PC-3 (cell line): ENCODE data around the gene SOD1. TPM values are rescaled to one million over a fixed set of nuclear protein-coding genes. Genes with fewer than 3 reads are reported as not detected.
"Not testable (repeated sequence)": the region's sequence is repeated elsewhere in the genome, so short reads cannot be mapped to it uniquely, and the experiment has no call there.

ENCODE experiments used
- ATAC-seq: fragments of 200-7000 bp; cut with Tn5 transposase; 2 replicates; pipeline ENCODE4 v1.9.1; 2020; ENCODE audit warnings: mild to moderate bottlenecking, moderate library complexity
- BruUV-seq: library from RNA; stranded (reverse); fragments of 400-500 nt; replicated peaks from 2 replicates; lab custom pipeline; 2021; lab: Mats Ljungman, UMichigan
- CTCF ChIA-PET: fragments of 300-600 bp; sonication (Branson Sonifier 250); formaldehyde crosslinking; loops from one replicate; lab custom pipeline; 2022; ENCODE audit warnings: antibody characterized with exemption; lab: Charles Lee
- POLR2A ChIA-PET: fragments of 300-600 bp; sonication (Branson Sonifier 250); formaldehyde crosslinking; loops from one replicate; lab custom pipeline; 2022; ENCODE audit warnings: antibody characterized with exemption; ENCODE audit not compliant: unreplicated experiment; lab: Charles Lee
- DNase-seq: peaks from one replicate; pipeline ENCODE4 v3.0.0-alpha.2; 2015
- H2AFZ ChIP-seq: fragments of 300-600 bp; sonication (generic); 2 replicates; pipeline ENCODE4 v1.6.0; 2016; ENCODE audit warnings: antibody characterized with exemption, low read length
- H3F3A ChIP-seq: fragments of 300-600 bp; sonication (generic); one replicate; pipeline ENCODE4 v1.6.0; 2017; ENCODE audit warnings: antibody characterized with exemption, low read length, control low read depth, mild to moderate bottlenecking; ENCODE audit not compliant: unreplicated experiment
- H3K27ac ChIP-seq: fragments of 300-600 bp; sonication (generic); 2 replicates; pipeline ENCODE4 v1.5.1; 2016; ENCODE audit warnings: mild to moderate bottlenecking, low read length
- H3K27me3 ChIP-seq: fragments of 300-600 bp; sonication (generic); 2 replicates; pipeline ENCODE4 v1.6.1; 2016; ENCODE audit warnings: low read length, mixed read lengths
- H3K36me3 ChIP-seq: fragments of 300-600 bp; sonication (generic); 2 replicates; pipeline ENCODE4 v1.6.1; 2016; ENCODE audit warnings: low read depth, mixed run types, low read length, mixed read lengths
- H3K4me1 ChIP-seq: fragments of 300-600 bp; sonication (generic); 2 replicates; pipeline ENCODE4 v1.5.1; 2016; ENCODE audit warnings: low read length; ENCODE audit not compliant: insufficient read depth
- H3K4me2 ChIP-seq: fragments of 300-600 bp; sonication (generic); 2 replicates; pipeline ENCODE4 v1.6.0; 2016; ENCODE audit warnings: low read length
- H3K4me3 ChIP-seq: fragments of 300-600 bp; sonication (generic); 2 replicates; pipeline ENCODE4 v1.5.1; 2016; ENCODE audit warnings: mild to moderate bottlenecking, low read length, mixed read lengths
- H3K79me2 ChIP-seq: fragments of 300-600 bp; sonication (generic); 2 replicates; pipeline ENCODE4 v1.6.1; 2017; ENCODE audit warnings: low read length, mixed read lengths
- H3K9ac ChIP-seq: fragments of 300-600 bp; sonication (generic); 2 replicates; pipeline ENCODE4 v1.6.0; 2016; ENCODE audit warnings: mild to moderate bottlenecking, low read length
- H3K9me2 ChIP-seq: fragments of 300-600 bp; sonication (generic); replicated peaks from 2 replicates; pipeline ENCODE4 v1.6.1; 2016; ENCODE audit warnings: mixed run types, low read length, mixed read lengths
- H3K9me3 ChIP-seq: fragments of 300-600 bp; sonication (generic); 2 replicates; pipeline ENCODE4 v1.6.1; 2016; ENCODE audit warnings: low read length, mixed read lengths
- H4K20me1 ChIP-seq: fragments of 300-600 bp; sonication (generic); 2 replicates; pipeline ENCODE4 v1.6.1; 2016; ENCODE audit warnings: low read length, mixed read lengths
- CTCF ChIP-seq: fragments of 300-600 bp; sonication (generic); conservative IDR thresholded peaks from 2 replicates; pipeline ENCODE4 v1.5.1; 2017; ENCODE audit warnings: antibody characterized with exemption, low read depth, mild to moderate bottlenecking, low read length
- EZH2 ChIP-seq: fragments of 300-600 bp; sonication (generic); IDR thresholded peaks from one replicate; pipeline ENCODE4 v1.6.1; 2017; ENCODE audit warnings: antibody characterized with exemption, mild to moderate bottlenecking, low read length; ENCODE audit not compliant: unreplicated experiment
- EZH2phosphoT487 ChIP-seq: fragments of 300-600 bp; sonication (generic); IDR thresholded peaks from 2 replicates; pipeline ENCODE4 v1.6.1; 2018; ENCODE audit warnings: mild to moderate bottlenecking, antibody characterized with exemption, low read length, borderline replicate concordance
- intact Hi-C: fragments of 100-400 bp; cut with micrococcal nuclease; formaldehyde crosslinking; loops from 2 replicates; pipeline ENCODE4 v1.9.0; 2023
- total RNA-seq: library from RNA; depleted of rRNA; stranded (reverse); fragments of >200 nt; gene quantifications from 2 replicates; pipeline ENCODE4 v1.2.3, GENCODE V29; 2014

Gene SOD1
- total RNA-seq, 1 experiment from 2014 or later = 409 TPM

GRCh38 chr21:31624181-31624580 is 35.3 kb upstream of the SOD1 start:
- Histone ChIP-seq H3K4me2 (no peak overlapping the region), H3K36me3 (no peaks in the 10 kb centered on the region), H3K4me3 (no peak overlapping the region), H3K27me3 (no peaks in the 10 kb centered on the region), H3K9me3 (no peaks in the 10 kb centered on the region), H3K27ac (no peak overlapping the region), H3K79me2 (no peaks in the 10 kb centered on the region), H4K20me1 (no peaks in the 10 kb centered on the region), H3K9me2 (no peaks in the 10 kb centered on the region), H3K9ac (no peak overlapping the region), H2AFZ (no peak overlapping the region), H3K4me1 (peaks cover 1% of the 10 kb centered on the region; the same call in 1 of the 2 replicates), H3F3A (no peaks in the 10 kb centered on the region)
- no TSS peak for BruUV-seq
- ATAC-seq = no peak
- intact Hi-C loops = no loop called here
- DNase-seq = no peak
- ChIA-PET POLR2A (no interaction called here), CTCF (no interaction called here)
- TF ChIP-seq CTCF (no peak), EZH2phosphoT487 (no peak), EZH2 (no peak)

DNA sequence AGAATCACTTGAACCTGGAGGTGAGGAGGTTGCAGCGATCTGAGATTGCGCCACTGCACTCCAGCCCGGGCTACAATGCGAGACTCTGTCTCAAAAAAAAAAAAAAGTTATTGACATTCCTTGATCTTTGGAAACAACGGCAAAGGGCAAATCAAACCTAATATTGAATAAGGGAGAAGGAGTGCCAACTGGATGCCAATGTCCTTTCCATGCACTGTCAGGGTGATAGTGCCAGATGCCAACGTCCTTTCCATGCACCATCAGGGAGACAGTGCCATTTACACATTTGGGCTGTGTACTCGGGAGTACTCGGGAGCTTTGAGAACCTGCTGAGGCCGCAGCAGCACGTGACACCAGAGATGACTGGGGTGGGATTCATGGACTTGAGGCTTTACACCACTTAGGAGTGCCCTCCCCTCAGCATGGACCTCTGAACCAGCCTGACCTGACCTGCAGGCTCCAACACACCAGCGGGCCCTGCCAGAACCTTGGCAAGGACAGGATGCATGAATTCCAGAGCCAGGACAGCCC is 34.5 kb upstream of the SOD1 start:
- no peak overlapping the region for H2AFZ ChIP-seq
- intact Hi-C loops = no loop called here
- BruUV-seq = no TSS peak
- no peaks in the 10 kb centered on the region for H3K9me3 ChIP-seq
- no peak overlapping the region for H3K4me2 ChIP-seq
- H3K4me1 ChIP-seq = peaks cover 9% of the 10 kb centered on the region
- no peak overlapping the region for H3K27ac ChIP-seq
- no peaks in the 10 kb centered on the region for H4K20me1 ChIP-seq
- POLR2A ChIA-PET = no interaction called here
- no peaks in the 10 kb centered on the region for H3K36me3 ChIP-seq
- ATAC-seq = no peak
- no peak overlapping the region for H3K9ac ChIP-seq
- no peak for DNase-seq
- H3K27me3 ChIP-seq = no peaks in the 10 kb centered on the region
- no peaks in the 10 kb centered on the region for H3K9me2 ChIP-seq
- no peaks in the 10 kb centered on the region for H3K79me2 ChIP-seq
- no peak overlapping the region for H3K4me3 ChIP-seq
- CTCF ChIA-PET = no interaction called here
- H3F3A ChIP-seq = no peaks in the 10 kb centered on the region
- no peak for TF ChIP-seq EZH2phosphoT487
- TF ChIP-seq CTCF = no peak
- no peak for TF ChIP-seq EZH2

GRCh38 chr21:31629972-31630711 is 29.4 kb upstream of the SOD1 start:
- ATAC-seq (peak; percentile 97), DNase-seq (peak; percentile 99)
- no peaks in the 10 kb centered on the region for H3K9me3 ChIP-seq
- TF ChIP-seq EZH2phosphoT487 (no peak), EZH2 (no peak), CTCF (no peak)
- H3K27me3 ChIP-seq = no peaks in the 10 kb centered on the region
- intact Hi-C loops = loop anchor here (1.0 kb wide), 1 partner anchor 29 kb away; the partner anchor contains the start of gene SOD1
- CTCF ChIA-PET = interaction anchor here (0.6 kb wide), 3 partner anchors 27 to 488 kb away, joined by 3 to 6 read pairs (median 6); no protein-coding TSS in a partner anchor
- no peaks in the 10 kb centered on the region for H3K36me3 ChIP-seq
- H3K9me2 ChIP-seq = no peaks in the 10 kb centered on the region
- H3K27ac ChIP-seq = peak overlapping the region; percentile 46
- peak overlapping the region; percentile 31; the same call in 1 of the 2 replicates for H2AFZ ChIP-seq
- H3K4me3 ChIP-seq = no peak overlapping the region
- H3K4me1 ChIP-seq = peaks cover 15% of the 10 kb centered on the region
- H3K4me2 ChIP-seq = peak overlapping the region; percentile 59
- no peak overlapping the region for H3K9ac ChIP-seq
- no peaks in the 10 kb centered on the region for H4K20me1 ChIP-seq
- no peaks in the 10 kb centered on the region for H3K79me2 ChIP-seq
- no peaks in the 10 kb centered on the region for H3F3A ChIP-seq
- POLR2A ChIA-PET = interaction anchor here (0.5 kb wide), 1 partner anchor 29 kb away, joined by 5 read pairs; no protein-coding TSS in a partner anchor
- no TSS peak for BruUV-seq

GRCh38 chr21:31631881-31632280 is 27.6 kb upstream of the SOD1 start:
- DNase-seq, H3K27me3 ChIP-seq, H3K9me3 ChIP-seq, intact Hi-C loops, H4K20me1 ChIP-seq, H3K9ac ChIP-seq, CTCF ChIA-PET, H3K9me2 ChIP-seq, ATAC-seq, H3K79me2 ChIP-seq, POLR2A ChIA-PET, H2AFZ ChIP-seq, H3K4me2 ChIP-seq, H3K4me3 ChIP-seq, H3K36me3 ChIP-seq, H3F3A ChIP-seq, H3K27ac ChIP-seq, BruUV-seq: not testable (repeated sequence)
- H3K4me1 ChIP-seq = peaks cover 15% of the 10 kb centered on the region
